Activated T-cell treated with anti-CD3 and anti-CD28 coated beads for 4 hours (primary cell): Measurements from ENCODE around the gene JAK2.
A peak's percentile ranks its signal among the peaks of the same experiment; 100 is the strongest.
"Not testable (repeated sequence)": the region's sequence is repeated elsewhere in the genome, so short reads cannot be mapped to it uniquely, and the experiment has no call there.

Experiments used
- DNase-seq: peaks from one replicate; pipeline ENCODE4 v3.0.0-alpha.2; 2020

Gene JAK2

GRCh38 chr9:4984621-4985385, at the start of gene JAK2:
TSS of gene JAK2 (plus strand) at chr9:4985272. CDS start at chr9:5021988, 36,716 bp downstream.
- peak; percentile 62 for DNase-seq

DNA sequence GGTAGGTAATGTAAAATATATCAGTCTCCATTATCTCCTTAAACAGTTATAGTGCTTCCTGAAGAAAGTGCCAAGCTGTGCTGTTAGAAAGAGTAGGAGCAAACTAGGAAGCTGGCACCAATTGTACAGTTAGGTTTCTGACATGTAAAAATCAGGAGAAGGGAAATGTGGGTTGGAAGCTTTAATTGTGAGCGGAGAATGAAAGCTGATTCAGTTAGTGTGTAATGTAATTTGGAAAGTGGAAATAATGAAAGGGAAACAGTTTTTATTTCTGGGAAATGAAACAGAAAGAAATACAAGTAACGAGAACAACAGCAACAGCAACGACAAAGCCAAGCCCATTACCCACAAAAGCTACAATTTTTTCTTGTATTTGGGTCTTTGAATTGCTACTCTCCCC, 48.8 kb upstream of the JAK2 start:
- DNase-seq = no peak

DNA sequence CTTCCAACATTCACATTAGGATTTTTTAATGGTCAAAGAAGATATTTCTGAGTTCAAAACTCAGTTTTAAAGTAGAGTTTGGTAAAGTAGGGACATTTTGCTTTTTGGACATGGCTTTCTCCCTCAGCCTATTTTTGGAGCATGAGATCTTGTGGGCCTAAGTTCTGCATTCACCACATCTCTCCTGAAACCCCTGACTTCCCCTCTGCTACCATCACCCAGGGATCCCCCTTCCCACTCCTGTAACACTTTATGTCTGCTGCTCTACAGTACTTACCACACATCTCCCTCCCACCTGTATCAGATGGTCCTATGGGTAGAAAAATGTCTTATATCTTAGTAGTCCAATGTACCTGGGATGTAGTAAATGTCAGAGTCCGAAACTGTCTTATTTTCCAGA, 48.2 kb upstream of the JAK2 start:
- no peak for DNase-seq

DNA sequence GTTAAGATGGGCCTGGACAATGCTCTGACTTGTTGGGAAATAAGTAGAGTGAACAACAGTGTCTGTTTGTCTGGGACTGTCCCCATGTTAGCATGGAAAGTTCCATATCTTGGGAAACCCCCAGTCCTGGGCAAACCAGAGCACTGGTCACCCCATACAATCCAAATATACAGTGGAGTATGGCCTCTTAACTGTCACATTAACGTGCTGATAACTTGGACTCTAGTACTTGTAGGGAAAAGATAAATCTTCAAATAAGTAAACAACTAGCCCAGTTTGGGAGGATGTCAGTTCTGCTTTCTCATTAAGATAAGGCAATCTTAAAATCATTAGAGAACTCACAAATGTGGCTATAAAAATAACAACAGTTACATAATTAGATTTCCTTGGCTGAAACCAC, 47.6 kb upstream of the JAK2 start:
- no peak for DNase-seq

DNA sequence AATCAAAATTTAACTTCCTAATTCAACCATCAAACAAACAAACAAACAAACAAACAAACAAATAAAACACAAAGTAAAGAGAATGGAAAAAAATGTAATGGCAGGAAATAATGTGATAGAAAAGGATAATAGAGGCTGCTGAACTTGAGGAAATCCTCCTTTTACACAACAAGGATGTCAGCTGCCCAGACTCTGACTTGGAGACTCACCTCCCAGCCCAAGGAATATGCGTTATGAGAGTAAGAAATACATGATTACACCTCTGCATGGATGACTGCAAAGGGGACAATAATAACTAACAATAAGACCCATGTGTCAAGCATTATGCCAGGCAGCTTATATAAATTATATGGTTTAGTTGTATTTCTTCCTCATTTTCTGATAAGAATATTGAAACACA, 46.6 kb upstream of the JAK2 start:
- no peak for DNase-seq

DNA sequence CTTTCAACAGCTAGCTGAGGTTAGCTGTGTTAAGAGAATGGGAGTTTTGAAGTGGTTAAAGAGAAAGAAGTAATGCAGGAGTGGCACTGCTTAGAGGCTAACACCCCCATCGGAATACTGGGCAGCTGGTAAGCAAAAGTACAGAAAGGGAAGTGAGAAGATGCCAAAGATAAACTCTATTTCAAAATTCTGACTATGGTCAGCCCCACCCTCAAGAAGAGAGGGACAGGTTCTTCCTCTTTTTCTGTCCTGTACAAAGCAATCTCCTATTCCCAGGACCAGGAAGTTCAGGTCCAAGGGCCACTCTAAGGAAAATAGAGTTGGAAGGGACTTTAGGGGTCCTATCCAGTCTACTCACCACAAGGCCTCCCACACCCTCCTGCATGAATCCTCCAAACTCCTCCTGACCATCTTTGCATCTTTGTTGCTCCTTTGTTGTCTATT, 45.9 kb upstream of the JAK2 start:
- no peak for DNase-seq

DNA sequence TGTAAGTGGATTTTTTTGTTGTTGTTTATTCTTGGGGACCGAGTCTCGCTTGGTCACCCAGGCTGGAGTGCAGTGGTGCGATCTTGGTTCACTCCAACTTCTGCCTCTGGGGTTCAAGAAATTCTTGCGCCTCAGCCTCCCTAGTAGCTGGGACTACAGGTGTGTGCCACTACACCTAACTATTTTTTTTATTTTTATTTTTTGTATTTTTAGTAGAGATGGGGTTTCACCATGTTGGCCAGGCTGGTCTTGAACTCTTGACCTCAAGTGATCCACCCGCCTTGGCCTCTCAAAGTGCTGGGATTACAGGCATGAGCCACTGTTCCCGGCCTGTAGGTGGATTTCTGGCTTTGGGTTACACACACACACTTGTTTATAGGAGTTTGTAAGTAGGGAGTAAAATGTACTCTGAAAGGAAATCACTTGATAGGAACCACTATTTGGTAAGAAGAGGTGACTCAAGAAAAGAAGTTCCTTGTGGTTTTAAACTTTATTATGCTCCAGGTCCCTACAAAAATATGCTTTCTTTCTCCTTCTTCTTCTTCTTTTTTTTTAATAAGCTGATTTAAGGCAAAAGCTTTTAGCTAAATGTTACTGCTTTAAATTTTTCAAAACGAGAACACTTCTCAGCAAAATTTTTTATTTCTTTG, 42.9 kb upstream of the JAK2 start:
- DNase-seq = not testable (repeated sequence)

DNA sequence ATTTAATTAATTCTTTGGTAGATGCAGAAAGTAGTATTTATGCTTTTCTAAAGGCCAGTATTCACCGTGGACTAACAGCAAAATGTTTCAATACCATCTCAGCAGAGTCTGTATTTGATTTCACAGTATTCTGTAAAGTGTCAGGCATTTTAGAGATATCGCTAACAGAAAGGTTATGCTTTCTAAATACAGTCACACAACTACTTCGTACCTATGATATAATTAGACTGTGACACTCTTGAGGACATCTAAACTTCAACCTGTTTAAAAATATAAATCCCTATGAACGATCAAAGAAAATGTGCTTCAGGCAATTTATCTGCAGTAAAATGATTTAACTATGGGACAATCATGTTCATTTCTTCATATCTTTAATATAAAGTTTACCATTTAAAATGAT, 41.7 kb upstream of the JAK2 start:
- no peak for DNase-seq

GRCh38 chr9:4944431-4945211, 40.5 kb upstream of the JAK2 start:
- not testable (repeated sequence) for DNase-seq

DNA sequence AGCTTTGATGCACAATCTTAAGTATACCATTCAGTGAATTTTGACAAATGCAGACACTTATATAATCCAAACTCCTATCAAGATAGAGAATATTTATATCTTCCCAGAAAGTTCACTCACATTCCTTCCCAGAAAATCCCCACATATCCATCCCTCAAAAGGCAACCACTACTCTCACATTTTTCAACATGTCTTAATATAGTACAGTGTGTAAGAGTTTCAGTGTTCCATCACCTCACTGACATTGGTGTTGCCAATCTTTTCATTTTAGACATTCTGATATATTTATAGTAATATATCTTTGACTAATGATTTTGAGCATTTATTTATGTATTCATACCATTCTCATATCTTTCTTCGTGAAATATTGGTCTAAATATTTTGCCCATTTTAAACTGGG, 38.1 kb upstream of the JAK2 start:
- no peak for DNase-seq

- no peak for DNase-seq
These were observed 29.2 kb upstream of the JAK2 start for GRCh38 chr9:4955836-4956235.

GRCh38 chr9:4959031-4959430, 26.0 kb upstream of the JAK2 start:
- no peak for DNase-seq

DNA sequence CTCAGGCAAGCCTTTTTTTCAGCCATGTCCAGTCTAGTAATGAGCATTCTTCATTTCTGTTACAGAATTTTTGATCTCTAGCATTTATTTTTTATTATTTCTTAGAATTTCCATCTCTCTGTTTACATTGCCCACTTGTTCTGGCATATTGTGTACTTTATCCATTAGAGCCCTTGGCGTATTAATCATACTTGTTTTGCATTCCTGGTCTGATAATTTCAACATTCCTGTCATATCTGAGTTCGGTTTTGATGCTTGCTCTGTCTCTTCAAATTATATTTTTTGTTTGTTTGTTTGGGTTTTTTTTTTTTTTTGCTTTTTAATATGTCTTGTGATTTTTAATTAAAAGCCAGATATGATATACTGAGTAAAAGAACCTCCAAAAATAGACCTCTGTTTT, 23.0 kb upstream of the JAK2 start:
- DNase-seq = no peak

- no peak for DNase-seq
These were observed 20.5 kb upstream of the JAK2 start for GRCh38 chr9:4964540-4964939.

DNA sequence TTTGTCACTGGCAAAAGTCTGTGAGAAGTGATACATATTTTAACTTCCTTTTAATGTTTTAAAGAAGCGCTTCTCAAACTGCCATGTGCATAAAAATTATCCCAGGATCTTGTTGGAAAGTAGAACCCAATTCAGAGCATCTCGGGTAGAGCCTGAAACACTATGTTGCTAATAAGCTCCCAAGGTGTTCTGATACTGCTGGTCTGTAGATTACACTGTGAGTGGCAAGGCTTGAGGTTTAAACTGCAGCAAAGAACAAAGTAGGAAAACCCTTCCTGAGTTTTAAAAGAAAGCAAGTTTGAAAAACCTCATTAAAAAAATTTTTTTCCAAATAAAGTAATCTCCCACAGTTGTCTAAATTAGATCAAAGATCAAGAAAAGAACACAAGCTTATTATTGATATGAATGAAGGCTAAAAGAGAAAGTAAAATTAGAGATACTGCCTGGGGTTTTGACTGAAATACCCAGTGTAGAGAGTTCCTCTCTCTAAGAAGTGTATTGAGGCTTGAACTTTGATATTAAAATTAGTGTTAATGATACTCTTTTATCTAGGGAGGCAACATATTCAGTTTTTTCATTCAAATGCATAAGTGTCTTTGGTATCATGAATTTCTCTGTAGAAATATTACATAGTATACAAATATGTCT, 19.8 kb upstream of the JAK2 start:
- DNase-seq = no peak

DNA sequence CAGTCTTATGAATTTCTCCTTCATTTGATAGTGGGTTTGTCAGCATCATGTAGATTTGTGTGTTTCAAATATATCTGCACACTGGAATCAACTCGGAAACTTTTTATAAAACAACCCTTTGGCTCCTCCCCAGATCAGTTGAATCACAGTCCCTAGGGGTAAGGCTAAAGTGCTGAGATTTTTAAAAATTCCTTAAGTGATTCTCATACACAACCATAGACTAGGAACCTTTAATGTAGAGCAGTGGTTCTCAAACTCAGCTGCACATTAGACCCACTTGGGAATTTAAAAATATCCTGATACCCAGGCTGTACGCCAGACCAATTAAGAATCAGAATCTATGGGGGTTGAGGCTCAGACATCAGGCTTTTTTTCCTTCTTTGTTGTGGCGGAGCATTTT, 17.5 kb upstream of the JAK2 start:
- no peak for DNase-seq

GRCh38 chr9:4969130-4969529, 15.9 kb upstream of the JAK2 start:
- no peak for DNase-seq

DNA sequence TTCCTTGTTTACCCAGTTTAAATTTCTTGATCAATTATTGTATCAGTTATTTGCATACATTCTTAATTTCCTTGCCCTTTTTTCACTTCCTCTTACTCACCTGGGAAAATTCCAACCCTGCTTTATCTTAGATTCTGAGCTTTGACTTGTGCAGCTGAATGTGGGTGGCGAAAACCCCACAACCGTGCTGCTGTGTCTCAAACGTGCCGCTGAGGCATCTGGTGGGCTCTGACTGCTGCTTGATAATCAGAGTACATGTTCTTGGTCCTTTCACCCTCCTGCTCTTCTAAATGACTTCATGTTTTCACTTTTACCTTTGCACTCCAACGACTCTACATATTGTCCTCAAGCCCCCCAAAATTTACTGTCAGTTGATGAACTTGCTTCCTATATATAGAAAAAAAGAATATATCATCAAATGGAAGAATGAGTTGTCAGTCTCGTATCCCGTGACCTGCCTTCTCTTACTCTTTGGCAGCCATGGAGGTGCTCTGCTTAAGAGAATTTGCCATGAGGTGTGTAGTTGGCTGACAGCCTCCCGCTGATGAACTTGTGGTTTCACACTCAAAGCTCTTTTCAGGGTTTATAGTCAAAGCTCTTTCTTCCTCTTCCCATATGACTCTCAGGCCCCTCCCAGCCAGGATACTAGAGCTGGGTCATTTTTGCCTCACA, 14.0 kb upstream of the JAK2 start:
- peak; percentile 36 for DNase-seq

GRCh38 chr9:4973246-4973645, 11.8 kb upstream of the JAK2 start:
- no peak for DNase-seq

DNA sequence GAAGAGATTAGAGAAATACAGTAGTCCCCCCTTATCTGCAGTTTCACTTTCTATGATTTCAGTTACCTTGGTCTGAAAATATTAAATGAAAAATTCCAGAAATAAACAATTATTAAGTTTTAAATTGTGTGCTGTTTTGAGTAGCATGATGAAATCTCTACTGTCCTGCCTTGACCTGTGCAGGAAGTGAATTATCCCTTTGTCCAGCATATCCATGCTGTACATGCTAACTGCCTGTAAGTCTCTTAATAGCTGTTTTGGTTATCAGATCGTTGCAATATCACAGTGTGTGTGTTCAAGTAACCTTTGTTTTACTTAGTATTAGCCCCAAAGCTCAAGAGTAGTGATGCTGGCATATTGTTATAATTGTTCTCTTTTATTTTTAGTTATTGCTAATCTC, 11.2 kb upstream of the JAK2 start:
- DNase-seq = no peak

DNA sequence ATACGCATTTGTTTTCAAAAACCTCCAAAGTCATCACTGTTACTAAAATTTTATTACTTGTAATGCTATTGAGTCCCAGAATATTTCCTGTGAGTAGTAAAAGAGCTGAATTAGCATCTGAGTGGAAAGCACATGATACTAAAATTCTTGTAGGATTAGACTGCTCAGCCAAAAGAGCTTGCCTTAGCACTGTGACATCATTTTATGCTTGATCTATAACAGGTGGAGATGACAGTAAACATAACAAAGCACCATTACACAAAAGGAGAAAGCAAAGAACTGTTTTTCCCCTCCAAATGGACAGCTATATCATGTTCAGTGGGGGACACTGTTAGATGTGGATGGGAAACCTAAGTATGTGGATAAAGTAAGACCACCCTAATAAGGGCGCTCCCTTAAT, 5.8 kb upstream of the JAK2 start:
- no peak for DNase-seq

GRCh38 chr9:4980086-4980727, 4.9 kb upstream of the JAK2 start:
- DNase-seq = no peak
